HG02798 (cell line): ENCODE measurements around the gene CD74.

Experiments used
- ATAC-seq: cut with Tn5 transposase; IDR thresholded peaks from one replicate; pipeline ENCODE4 v1.9.1; 2021; ENCODE audit warnings: mild to moderate bottlenecking; ENCODE audit not compliant: unreplicated experiment, poor library complexity

Gene CD74

DNA sequence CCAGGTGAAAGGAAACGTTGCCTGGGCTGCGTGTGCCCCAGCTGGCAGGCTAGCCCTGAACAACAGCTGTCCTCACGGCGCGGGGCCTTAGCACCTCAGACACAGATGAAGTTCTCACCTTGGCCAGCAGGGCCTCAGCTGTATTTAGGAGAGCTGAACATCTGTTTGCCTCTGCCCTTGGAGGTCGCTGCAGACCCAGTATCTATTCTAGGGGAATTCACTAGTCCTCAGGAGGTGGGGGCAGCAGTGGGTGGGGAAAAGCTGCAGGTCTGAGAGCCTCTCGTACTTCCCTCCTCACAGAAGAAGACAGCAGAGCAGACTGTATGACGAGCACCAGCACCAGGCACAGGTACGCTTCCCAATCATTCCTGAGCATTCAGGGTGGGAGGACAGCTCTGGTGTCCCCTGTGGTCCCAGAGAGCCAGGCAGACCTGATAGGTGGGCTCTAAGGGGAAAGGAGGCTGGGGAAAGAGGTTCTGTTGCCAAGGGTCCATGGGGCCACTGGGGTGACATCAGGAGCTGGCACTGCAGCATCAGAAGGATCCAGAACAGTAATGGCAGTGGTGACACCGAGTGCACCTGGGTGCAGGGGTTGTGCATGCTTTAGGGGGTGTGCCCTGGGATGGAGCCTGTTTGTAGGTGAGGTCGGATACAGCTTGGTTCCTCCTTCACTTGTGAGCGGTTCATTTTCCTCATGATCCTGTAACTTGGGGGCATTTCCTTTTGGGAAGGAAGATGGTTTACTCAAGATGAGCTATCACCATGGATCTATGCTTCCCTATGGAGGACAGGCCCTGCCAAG is 13.8 kb downstream of the CD74 start:
- ATAC-seq, result peak; percentile 70

DNA sequence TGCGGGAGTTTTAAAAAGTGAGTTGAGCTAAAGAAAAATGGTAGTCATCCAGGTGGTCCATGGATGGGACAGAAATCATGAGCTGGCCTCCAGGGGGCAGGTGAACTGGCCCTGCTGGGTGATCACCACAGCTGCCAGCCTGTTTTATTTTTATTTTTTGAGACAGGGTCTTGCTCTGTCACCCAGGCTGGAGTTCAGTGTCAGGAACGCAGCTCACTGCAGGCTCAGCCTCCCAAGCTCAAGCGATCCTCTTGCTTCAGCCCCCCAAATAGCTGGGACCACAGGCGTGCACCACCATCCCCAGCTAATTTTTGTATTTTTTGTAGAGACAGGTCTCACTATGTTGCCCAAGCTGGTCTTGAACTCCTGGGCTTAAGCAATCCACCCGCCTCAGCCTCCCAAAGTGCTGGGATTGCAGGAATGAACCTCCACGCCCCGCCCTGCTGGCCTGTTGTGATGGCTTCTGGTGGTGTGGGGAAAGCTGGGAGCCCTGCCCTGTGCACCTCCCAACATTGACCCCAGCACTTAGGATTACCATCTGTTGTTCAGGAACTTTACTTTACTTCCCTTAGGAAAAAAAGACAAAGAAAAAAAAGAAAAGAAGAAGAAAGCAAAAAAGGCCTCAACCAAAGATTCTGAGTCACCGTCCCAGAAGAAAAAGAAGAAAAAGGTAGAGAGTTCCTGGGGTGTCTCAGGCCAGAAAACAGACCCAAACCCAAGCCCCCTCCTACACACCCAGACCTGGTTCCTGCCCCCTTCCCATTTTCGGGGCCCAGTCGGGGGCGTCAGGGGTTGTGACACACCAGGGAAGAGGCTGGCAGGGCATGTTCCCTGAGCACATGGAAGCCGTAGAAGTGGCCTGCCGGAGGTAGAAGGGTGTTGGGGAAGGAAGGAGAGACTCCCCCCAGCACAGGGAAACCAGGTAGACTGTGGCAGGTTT is 14.7 kb downstream of the CD74 start:
- ATAC-seq, result no peak

DNA sequence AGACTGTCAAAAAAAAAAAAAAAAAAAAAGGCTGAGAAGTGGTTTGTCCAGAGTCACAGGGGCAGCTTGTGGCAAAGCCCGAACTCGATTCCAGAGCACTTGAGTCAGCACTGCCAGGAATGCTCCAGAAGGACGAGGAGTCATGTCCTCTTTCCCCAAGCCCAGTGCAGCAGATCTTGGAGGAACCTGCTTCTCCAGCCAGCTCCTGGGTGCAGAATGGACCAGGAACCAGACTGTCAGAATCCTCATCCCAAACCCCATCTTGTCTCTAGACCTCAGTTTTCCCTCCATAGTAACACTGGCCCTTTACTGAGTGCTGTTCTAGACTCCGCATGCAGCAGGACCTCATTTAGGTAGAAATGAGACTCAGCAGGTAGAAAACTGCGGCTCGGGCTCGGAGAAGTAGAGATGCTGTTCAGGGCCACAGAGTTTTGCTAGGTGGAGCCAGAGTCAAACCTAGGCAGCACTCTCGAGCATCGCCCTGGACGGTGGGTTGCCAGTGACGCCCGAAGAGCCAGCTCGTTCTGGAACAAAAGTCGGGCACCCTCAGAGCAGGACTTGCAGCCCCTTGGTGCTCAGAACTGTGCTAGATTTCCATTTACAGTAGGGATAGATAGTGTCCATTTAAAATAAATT is 15.4 kb downstream of the CD74 start:
- no peak for ATAC-seq

DNA sequence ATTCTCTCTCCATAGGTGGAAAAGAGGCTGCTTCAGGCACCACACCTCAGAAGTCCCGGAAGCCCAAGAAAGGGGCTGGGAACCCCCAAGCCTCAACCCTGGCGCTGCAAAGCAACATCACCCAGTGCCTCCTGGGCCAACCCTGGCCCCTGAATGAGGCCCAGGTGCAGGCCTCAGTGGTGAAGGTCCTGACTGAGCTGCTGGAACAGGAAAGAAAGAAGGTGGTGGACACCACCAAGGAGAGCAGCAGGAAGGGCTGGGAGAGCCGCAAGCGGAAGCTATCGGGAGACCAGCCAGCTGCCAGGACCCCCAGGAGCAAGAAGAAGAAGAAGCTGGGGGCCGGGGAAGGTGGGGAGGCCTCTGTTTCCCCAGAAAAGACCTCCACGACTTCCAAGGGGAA is 16.4 kb downstream of the CD74 start:
- ATAC-seq, result no peak

DNA sequence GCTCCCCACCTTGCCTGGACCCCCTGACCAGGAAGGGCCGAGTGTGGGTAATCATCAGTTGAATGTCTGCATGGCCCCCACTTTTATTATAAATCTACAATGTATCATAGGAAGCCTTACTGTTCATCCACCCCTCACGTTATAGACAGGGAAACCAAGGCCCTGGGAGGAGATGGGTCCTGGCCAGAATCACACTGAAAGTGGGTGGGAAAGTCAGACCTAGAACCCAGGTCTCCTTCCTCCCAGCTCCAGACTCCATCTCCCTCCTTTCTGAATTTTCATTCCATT is 17.1 kb downstream of the CD74 start:
- ATAC-seq, result no peak

DNA sequence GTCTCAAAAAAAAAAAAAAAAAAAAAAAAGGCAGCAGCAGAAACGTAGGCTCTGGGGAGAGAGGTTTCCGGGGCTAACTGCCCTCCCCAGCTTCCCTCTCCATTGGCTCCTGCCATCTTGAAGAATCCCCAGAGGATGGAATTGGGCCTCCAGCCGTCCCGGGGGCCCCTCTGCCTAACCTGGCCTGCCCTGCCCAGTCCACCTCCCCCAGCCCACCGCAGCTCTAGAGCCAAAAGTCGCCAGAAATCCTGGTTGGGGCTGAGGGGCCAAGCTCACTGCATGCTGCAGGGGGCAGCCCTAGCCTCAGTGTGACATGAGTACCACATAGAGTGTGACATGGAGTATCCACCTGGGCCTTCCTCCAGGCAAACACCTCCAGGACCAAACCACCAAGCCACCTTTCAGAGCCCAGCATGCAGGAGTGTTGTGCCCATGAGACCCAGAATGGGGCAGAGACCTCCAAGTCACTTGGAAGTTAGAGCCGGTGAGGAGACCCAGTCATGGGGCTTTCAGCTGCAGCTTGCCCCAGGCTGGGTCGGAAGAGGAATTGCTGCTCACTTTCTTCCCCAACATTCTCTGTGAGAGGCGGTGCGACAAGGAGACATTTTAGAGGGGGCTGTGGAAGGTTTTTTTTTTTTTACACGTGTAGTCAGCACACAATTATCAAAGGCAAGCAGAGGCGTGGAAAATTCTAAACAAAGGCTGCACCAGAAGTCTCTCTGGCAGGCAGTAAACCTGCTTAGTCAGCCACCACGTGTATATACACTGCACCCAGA is 17.6 kb downstream of the CD74 start:
- ATAC-seq, result no peak

DNA sequence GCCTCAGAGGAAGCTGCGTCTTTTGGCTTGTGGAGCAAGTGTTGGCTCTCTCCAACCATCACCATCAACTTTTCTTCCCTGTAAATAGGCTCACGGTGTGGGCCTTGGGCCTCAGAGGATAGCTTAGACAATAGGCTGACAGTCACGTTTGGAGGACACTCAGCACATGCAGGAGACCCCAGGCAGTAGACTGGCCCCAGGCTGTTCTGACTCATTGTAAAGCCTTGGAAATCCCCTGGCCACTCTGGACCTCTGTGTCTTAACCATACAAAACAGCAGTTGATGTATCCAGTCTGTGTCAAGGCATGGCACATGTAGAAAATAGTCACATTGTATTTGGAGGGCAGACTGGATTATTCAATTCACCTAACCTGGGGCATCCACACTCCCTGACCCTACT is 18.6 kb downstream of the CD74 start:
- ATAC-seq, result peak; percentile 52

DNA sequence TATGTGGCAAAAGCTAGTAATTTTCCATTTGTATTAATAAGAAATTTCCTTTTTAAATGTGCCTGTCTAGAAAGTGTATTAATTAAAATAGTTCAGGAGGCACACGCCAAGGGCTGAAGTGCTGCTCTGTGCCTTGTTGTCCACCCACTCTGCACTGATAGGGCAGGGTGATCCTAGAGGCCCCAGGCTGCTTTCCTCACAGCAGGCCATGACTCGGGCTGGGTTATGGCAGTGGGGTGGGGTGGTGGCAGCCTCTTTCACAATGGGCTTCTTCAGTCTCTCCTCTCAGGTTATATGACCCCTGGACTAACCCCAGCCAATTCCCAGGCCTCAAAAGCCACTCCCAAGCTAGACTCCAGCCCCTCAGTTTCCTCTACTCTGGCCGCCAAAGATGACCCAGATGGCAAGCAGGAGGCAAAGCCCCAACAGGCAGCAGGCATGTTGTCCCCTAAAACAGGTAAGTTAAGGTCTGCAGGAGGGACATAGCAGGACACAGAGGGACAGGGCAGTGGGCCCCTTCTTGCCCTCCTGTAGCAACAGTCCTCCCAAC is 19.5 kb downstream of the CD74 start:
- ATAC-seq, result no peak

DNA sequence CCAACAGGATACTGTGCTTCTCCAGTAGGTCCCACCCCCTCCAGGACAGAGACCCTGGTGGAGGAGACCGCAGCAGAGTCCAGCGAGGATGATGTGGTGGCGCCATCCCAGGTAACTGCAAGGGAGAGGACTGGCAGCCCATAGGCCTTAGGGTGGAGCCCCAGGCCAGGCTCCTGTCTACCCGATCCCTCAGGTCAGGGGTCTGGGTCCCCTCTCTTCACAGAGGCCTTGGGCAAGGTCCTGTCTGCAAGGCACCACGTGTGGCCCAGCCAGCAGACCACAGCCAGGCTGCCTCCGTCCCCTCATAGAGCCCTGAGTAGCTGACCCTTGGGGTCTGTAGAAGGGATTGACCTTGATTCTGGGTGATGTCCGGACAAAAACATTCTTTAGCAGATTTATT is 20.0 kb downstream of the CD74 start:
- ATAC-seq, result no peak

DNA sequence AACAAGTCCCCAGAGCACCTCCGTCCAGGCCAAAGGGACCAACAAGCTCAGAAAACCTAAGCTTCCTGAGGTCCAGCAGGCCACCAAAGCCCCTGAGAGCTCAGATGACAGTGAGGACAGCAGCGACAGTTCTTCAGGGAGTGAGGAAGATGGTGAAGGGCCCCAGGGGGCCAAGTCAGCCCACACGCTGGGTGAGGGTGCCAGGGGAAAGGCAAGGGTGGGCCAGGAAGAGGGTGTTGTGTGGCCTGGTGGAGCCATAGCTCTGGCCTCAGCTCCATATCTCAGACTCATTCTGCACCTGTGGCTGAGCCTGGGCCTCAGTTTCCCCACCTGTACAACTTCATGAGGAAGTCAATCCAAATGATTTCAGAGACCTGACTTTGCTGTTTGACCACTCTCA is 20.7 kb downstream of the CD74 start:
- ATAC-seq, result no peak

DNA sequence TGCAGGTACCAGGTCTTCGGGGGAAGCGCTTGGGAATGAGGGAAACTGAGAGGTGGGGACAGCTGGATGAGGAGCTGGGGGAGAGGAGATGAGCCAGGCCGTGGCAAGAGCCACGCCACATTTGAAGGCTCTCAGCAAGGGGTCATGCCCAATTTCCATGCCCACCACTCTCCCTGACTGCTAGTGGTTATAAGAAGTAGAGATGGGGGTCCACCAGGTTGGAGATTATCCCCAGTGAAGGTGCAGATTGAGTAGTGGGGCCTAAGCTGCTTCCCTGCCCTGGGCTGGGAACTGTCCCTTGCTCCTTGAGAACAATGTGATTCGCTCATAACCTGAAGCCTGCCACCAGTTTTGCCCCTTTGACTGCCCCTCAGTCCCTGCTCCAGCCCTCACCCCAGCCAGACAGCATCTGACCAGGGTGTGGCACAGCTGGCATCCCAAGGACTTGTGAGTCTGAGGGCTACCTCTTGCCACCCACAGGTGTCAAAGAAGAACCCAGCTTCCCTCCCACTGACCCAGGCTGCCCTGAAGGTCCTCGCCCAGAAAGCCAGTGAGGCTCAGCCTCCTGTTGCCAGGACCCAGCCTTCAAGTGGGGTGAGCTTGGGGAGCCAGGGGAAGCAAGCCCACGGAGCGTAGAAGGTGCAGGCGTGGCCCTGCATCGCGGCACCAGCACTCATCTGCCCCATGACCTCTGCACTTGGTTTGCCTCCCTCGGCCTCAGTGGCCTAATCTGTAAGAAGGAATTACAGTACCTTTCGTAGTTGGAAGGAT is 21.5 kb downstream of the CD74 start:
- ATAC-seq, result no peak

DNA sequence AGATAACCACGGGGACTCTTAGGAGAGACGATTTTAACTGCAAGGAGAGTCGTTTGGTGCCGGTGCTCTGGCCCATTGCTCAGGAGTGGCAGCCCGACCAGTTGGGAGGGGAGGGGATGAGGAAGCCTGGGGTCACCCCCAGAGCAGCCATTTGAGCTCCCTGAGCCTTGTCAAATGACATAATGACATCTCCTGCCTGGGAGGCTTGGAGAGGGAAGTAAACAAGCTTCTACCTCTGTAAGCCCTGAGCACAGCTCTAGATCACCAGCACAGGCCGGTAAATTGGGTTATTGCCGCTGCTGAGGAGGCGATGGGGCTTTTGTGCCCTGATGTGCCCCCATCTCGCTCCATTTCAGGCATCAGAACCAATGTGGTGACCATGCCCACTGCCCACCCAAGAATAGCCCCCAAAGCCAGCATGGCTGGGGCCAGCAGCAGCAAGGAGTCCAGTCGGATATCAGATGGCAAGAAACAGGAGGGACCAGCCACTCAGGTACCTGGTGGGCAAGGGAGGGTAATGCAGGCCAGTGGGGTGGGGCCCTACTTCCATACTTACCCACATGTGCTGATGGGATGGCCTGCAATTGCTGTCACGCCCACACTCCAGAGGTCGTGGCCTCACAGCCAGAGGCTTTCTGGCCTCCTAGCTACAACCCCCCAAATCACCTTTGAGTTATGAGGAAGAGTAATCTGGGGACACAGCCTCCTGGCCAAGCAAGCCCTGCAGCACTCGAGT is 23.0 kb downstream of the CD74 start:
- no peak for ATAC-seq

DNA sequence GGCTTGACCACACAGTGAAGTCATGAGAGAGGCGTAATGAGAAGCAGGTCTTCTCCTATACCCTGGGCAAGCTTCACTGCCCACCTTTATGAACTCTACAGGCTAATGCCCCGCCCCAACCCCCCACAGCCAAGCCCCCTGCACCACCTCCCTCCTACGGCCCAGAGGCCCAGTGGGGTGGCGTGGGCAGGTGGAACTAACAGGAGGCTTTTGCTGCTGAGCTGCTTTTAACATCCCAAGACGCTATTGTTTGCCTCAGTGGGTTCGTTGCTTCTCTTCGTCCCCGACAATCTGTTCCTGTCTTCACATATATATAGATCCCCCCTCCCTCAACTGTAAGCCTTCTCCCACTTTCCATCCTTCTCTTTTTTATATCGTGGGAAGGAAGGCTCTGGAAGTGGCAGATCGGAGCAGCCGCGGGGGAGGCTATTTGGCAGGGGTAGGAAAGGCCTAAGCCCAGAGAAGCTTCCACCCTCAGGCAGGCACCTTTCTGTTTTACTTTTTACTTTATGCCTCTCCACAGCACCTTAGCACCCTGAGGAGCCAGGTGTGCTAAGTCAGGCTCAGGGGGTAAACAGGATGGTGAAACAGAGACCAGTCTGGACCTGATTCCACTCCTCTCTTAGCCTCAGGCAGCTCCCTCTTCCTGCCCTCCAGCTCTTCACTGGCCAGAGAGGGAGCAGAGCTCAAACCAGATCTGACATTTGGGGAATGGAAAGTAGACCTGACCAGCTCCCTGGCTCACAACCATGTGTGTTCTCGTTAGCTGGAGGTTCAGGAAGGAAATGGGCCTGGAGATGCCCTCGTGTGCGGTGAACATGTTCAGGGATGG is 26.5 kb downstream of the CD74 start:
- ATAC-seq, result no peak

DNA sequence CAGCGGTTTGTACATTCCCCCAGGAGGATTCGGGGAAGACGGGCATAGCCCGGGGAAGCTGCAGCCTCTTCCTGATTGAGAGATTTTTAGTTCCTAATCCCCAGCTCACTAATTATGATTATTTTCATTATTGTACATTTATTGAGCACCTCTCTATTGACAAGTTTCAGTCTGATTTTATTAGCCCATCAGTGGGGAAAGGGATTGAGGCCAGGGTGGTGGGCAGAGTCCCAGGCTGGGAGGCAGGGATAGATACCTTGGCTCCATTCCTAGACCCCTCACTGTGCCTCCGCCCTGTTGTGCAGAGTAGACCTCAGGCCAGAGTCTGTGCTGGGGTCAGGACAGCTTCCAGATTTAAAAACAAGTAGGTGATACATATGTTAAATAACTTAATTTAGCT is 28.0 kb downstream of the CD74 start:
- no peak for ATAC-seq

DNA sequence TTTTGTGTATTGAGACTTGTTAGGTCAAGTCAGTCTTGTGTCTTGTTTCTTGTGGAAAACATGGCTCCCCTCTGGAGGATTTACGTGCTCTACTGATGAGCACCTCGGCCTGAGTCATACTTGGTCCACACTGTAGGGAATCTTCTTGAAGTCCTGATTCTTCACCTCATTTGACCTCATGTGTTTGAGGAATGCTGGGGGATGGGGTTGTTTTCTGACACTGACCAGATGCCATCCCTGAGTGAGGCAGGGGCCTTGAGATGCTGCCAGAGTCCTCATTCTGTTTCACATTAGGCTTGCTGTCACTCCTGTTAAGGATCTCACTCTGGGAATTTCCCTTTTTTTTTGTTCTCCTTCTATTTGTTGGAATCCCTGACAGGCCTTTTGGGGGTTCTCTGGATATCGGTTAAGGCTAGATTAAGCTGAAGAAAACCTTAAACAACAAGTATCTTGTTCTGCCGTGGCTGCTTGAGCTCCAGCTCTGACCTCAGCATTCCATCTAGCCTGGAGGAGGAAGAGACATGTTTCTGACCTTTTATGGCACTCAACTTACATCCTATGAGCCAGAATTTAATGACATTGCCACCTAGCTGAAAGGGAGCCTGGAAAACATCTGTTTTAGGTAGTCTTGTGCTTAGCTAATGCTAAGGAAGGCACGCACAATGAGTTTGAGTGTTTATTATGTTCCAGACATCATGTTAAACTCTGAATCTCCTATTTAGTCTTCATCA is 34.6 kb downstream of the CD74 start:
- ATAC-seq, result no peak

DNA sequence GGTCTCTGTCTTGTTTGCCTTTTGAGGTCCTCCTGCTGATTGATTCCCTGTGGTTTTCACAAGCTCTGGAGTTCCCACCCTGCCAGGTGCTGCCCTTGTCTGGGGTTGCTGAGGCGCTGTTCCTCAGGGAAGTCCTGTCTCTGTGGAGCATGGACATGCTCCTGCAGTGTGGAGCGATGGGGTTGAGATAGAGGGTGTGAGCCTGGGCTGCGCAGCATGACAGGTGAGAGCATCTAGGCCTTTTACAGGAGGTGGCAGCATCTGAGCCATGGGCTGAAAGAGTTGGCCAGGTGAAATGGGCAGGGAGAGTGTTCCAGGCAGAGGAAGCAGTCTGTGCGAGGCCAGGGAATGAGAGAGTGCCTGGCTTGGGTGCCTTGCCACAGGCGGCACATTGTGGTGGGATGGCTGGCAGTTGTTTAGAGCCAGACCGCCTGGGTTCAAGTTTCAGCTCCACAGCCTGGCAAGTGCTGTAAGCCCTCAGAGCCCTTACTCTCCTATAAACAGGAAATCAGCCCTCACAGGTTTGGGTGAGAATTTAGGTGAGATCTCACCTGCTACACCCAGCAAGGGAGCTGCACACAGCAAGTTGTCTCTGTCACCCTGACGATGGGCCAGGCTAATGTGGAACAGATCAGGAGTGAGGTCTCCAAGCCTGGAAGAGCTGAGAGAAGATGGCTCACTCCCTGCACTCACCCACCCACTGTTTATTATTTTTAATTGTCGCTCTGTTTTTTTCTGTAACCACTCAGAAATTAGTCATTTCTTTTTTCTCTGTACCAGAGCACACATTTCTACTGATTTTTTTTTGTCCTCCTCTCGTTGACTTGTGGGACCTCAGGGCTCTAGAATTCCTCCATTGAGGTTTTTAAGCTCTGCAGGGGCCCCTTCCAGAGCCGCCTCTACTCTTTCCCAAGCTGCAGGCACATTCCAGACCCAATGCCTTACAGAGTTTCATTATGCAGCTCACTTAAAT is 35.6 kb downstream of the CD74 start:
- no peak for ATAC-seq
